ENCODE results near the gene GSTT4.
A peak's percentile ranks its signal among the peaks of the same experiment; 100 is the strongest.
"Not testable (repeated sequence)": the region's sequence is repeated elsewhere in the genome, so short reads cannot be mapped to it uniquely, and the experiment has no call there.

GSTT4 gene

DNA sequence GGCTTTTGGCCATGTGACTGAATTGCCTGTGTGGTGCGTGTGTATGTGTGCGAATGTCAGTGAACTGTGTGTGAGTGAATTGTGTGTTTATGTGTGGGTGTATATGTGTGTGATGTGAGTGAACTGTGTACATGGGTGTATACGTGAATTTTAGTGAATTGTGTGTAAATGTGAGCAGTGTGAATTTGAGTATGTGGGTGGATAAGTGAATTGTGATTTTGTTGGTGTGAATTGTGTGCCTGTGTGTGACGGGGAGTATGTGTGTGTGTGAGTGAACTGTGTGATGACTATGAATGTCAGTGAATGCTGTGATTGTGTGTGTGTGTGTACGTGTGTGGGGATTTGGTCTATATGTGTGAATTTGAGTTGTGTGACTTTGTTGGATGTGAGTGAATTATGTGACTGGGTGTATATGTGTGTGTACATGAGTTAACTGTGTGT, 35.0 kb downstream of the GSTT4 start:
- Histone ChIP-seq H3K36me3 (peaks cover 13 to 30% (median 29%) of the 10 kb centered on the region in 3 donors), H3K27ac (no peak overlapping the region), H3K4me3 (no peak overlapping the region), H3K9me3 (no peaks in the 10 kb centered on the region), H3K27me3 (no peaks in the 10 kb centered on the region), H3K4me1 (peaks cover 0 to 8% (median 0%) of the 10 kb centered on the region in 4 donors)
- TF ChIP-seq CTCF (IDR thresholded peaks at IDR 0.05): no peak
- DNase-seq: no peak
- intact Hi-C loops (cut with DNase I; ENCODE audit: low total_unique reads): loop anchor here (5.0 kb wide), 1 partner anchor 43 kb away; no protein-coding TSS in a partner anchor

- Histone ChIP-seq H3K27ac (no peak overlapping the region), H3K4me1 (peaks cover 0 to 8% (median 0%) of the 10 kb centered on the region in 4 donors), H3K4me3 (no peak overlapping the region), H3K36me3 (peaks cover 13 to 30% (median 29%) of the 10 kb centered on the region in 3 donors), H3K27me3 (no peaks in the 10 kb centered on the region), H3K9me3 (no peaks in the 10 kb centered on the region)
- intact Hi-C loops (cut with DNase I; ENCODE audit: low total_unique reads): no loop called here
- no peak for DNase-seq
- TF ChIP-seq CTCF (IDR thresholded peaks at IDR 0.05): no peak
These were observed 36.2 kb downstream of the GSTT4 start for GRCh38 chr22:23969071-23969470.

- H3K27ac ChIP-seq; DNase-seq; H3K4me3 ChIP-seq; H3K4me1 ChIP-seq; H3K27me3 ChIP-seq; intact Hi-C loops (cut with DNase I; ENCODE audit: low total_unique reads); H3K9me3 ChIP-seq: not testable (repeated sequence)
- peaks cover 9 to 26% (median 24%) of the 10 kb centered on the region in 3 donors for H3K36me3 ChIP-seq
These were observed 38.7 kb downstream of the GSTT4 start, which contains the start of gene DDTL for GRCh38 chr22:23966568-23966967. TSS of gene DDTL (plus strand) at chr22:23966888. CDS start at chr22:23966915, 27 bp downstream.

DNA sequence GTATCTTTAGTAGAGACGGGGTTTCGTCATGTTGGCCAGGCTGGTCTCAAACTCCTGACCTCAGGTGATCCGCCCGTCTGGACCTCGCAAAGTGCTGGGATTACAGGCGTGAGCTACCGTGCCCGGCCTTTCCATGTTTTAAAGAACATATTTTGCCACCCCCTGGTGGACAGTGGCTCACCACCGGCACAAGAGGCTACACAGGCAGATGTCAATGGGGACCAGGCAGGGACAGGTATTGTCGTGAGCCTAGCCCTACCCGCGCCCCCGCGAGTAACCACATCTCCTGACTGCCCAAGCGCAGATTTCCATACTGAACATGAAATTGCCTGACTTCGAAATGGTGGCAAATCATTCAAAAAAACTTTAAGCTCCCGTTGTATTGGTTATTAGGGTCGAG, 39.2 kb downstream of the GSTT4 start:
- intact Hi-C loops (cut with DNase I; ENCODE audit: low total_unique reads); DNase-seq; H3K4me1 ChIP-seq; H3K27ac ChIP-seq; H3K4me3 ChIP-seq; H3K27me3 ChIP-seq; H3K9me3 ChIP-seq: not testable (repeated sequence)
- H3K36me3 ChIP-seq: peaks cover 8 to 21% (median 20%) of the 10 kb centered on the region in 3 donors

DNA sequence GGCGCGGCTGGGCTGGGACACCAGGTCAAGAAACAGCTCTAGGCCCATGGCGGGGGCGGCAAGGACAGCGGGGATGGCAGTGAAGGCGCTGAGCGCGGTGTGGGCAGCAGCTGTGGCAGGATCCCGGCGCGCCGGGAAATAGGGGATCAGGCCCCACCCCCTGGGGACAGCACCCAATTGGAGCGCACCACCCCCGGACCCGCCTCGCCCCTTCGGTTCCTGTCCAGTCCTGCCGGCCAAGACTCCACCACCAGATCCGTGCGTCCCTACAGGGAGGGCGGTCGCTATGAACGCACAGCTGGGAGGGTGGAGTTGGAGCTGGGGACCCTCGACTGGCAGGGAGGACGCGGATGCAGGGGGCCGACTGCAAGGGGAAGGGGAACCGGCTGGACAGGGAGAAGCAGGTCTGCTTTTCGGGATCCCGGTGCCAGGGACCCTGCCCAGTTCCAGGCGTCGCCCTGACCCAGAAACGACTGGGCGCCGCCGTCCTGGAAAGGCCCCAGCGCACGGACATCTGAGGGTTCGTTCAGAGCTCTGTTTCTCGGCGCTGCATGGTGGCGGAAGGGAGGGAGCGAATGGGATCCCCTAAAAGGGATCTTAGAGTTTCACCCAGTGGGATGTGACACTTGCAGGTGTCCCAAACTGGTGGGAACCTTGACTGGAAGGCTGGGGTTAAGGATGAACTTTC, 44.0 kb downstream of the GSTT4 start, which contains the start of gene GSTT2B:
TSS of gene GSTT2B (minus strand) at position 112 of the 688 bp plus-strand sequence. CDS start at position 48, 64 bp downstream.
- peak within 1 kb of the TSS in 1 of 2 donors; percentile 40 for H3K4me3 ChIP-seq
- H3K9me3 ChIP-seq; H3K27ac ChIP-seq; H3K27me3 ChIP-seq; DNase-seq; H3K4me1 ChIP-seq; H3K36me3 ChIP-seq; intact Hi-C loops (cut with DNase I; ENCODE audit: low total_unique reads): not testable (repeated sequence)

DNA sequence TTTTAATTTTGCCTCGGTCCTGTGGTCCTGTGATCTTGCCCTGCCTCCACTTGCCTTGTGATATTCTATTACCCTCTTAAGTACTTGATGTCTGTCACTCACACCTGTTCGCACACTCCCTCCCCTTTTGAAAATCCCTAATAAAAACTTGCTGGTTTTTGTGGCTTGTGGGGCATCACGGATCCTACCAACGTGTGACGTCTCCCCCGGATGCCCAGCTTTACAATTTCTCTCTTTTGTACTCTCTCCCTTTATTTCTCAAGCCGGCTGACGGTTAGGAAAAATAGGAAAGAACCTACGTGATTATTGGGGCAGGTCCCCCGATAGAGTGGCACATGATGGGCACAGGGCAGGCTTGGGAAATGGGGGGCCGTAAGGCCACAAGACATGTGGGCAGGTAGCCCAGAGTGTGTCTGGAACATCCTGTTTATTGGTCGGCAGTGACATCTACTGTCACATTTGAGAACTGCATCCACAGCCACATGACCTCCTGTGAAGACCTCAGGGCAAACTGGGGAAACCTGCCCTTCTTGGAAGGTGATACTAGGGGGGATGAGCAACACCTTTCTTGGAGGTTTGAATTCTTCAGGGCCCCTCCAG, 48.9 kb downstream of the GSTT4 start:
- not testable (repeated sequence) for H3K4me1 ChIP-seq

DNA sequence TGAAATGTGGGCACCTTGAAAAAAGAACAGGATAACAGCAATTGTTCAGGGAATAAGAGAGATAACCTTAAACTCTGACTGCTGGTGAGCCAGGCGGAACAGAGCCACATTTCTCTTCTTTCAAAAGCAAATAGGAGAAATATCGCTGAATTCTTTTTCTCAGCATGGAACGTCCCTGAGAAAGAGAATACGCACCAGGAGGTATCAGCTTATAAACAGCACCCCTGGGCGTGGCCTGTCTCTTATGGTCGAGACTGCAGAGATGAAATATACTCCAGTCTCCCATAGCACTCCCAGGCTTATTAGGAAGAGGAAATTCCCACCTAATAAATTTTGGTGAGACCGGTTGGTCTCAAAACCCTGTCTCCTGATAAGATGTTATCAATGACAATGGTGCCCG, 49.4 kb downstream of the GSTT4 start:
- H3K27me3 ChIP-seq; H3K4me1 ChIP-seq; H3K9me3 ChIP-seq; intact Hi-C loops (cut with DNase I; ENCODE audit: low total_unique reads); H3K36me3 ChIP-seq; DNase-seq; H3K4me3 ChIP-seq; H3K27ac ChIP-seq: not testable (repeated sequence)

More for the DNA sequence above, 48.9 kb downstream of the GSTT4 start:
- DNase-seq: peak; percentile 85 to 88
- intact Hi-C loops (cut with DNase I; ENCODE audit: low total_unique reads); H3K9me3 ChIP-seq; H3K4me3 ChIP-seq; H3K36me3 ChIP-seq; H3K27me3 ChIP-seq; H3K27ac ChIP-seq: not testable (repeated sequence)
- TF ChIP-seq CTCF (IDR thresholded peaks at IDR 0.05): peak; percentile 84 to 91

DNA sequence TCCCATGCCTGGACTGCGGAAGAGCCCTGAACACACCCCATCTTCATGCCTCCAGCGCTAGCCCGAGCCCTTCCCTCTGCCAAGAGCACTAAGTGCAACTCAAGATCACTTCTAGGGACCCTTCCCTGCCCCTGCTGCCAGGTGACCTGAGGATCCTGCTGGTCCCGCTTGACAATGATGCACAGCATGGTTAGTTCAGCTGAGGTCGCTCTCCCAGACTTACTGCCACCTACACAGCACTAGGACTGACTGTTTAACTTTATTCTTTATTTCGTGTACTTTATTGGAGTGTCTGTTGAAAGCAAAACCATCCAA, 50.3 kb downstream of the GSTT4 start:
- H3K27me3 ChIP-seq; H3K4me3 ChIP-seq; H3K27ac ChIP-seq; H3K4me1 ChIP-seq; intact Hi-C loops (cut with DNase I; ENCODE audit: low total_unique reads); H3K36me3 ChIP-seq; H3K9me3 ChIP-seq; DNase-seq: not testable (repeated sequence)

DNA sequence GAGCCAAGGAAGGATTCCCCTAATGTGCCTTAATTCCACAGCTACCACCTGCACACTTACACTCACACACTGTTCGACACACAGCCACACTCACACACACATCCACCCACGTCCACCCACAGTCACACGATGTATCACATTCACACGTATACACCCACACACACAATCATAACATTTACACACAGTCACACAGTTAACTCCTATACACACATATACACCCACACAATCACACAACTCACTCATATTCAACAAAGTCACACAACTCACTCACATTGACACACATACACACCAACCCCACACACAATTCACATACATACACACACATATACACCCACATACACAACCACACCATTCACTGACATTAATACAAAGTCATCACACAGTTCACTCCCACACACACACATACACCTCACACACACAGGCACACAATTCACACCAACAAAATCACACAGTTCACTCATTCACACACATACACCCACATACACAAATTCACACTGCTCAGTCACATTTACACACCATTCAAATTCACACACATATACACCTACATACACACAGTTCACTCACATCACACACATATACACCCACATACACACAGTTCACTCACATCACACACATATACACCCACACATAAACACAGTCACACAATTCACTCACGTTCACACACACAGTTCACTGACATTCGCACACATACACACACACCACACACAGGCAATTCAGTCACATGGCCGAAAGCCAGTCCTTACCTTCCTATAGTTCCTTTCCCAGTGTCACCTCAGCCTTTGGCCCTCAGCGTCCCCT, 50.9 kb downstream of the GSTT4 start:
- H3K9me3 ChIP-seq; H3K27me3 ChIP-seq; intact Hi-C loops (cut with DNase I; ENCODE audit: low total_unique reads); DNase-seq; H3K4me1 ChIP-seq; H3K27ac ChIP-seq; H3K4me3 ChIP-seq; H3K36me3 ChIP-seq: not testable (repeated sequence)

GRCh38 chr22:23953485-23953884, 51.8 kb downstream of the GSTT4 start:
- intact Hi-C loops (cut with DNase I; ENCODE audit: low total_unique reads); H3K4me1 ChIP-seq: not testable (repeated sequence)

More at GRCh38 chr22:23953485-23953884, 51.8 kb downstream of the GSTT4 start:
- not testable (repeated sequence) for H3K4me3 ChIP-seq, H3K9me3 ChIP-seq, DNase-seq, H3K36me3 ChIP-seq, H3K27ac ChIP-seq, H3K27me3 ChIP-seq

All from tibial artery (tissue), 4 donors.